ENCODE data around the gene WDR49. TPM values are rescaled to one million over a fixed set of nuclear protein-coding genes. Genes with fewer than 3 reads are reported as not detected.

The WDR49 gene
- total RNA-seq, 1 experiment from 2014 or later: 1.3 TPM

- Mint-ChIP-seq H3K36me3 (ENCODE audit: insufficient read depth in 1 of 3, low read depth in 3 of 3) (peaks cover 0 to 13% (median 3%) of the 10 kb centered on the region in 3 experiments; a peak in 4 of 7 replicates), H3K9me3 (no peaks in the 10 kb centered on the region; a peak in 1 of 5 replicates), H3K27ac (peak overlapping the region in 1 of 3 experiments; percentile 100; a peak in 1 of 7 replicates), H3K4me1 (peaks cover 31 to 36% of the 10 kb centered on the region in 2 experiments), H3K27me3 (ENCODE audit: low read depth) (no peaks in the 10 kb centered on the region), H3K4me3 (no peak overlapping the region)
- no peak overlapping the region for H3K4me2 ChIP-seq (ENCODE audit: insufficient read depth, insufficient read length, low read length)
- H3K4me1 ChIP-seq (ENCODE audit: insufficient read depth, low read length): no peaks in the 10 kb centered on the region; the same call in 1 of the 2 replicates
- H4K91ac ChIP-seq (ENCODE audit: insufficient read length, low read depth, low read length): no peak overlapping the region
- WGBS (ENCODE audit: extremely low coverage, insufficient read length, low lambda C conversion rate): no CpG with 5 or more reads among the region's 1 CpG
- no peaks in the 10 kb centered on the region for H3K79me1 ChIP-seq (ENCODE audit: insufficient read depth, low read depth, low read length, poor library complexity, severe bottlenecking)
- no peak overlapping the region for H2BK12ac ChIP-seq (ENCODE audit: insufficient read length, low read depth, low read length)
- no peak overlapping the region for H3K9ac ChIP-seq (ENCODE audit: extremely low read depth, insufficient read length, low read length)
- no peaks in the 10 kb centered on the region for H4K20me1 ChIP-seq (ENCODE audit: control insufficient read depth, insufficient read depth, insufficient read length)
- no peaks in the 10 kb centered on the region for H3K79me2 ChIP-seq (ENCODE audit: insufficient read depth, low read length)
- no peak overlapping the region for H2BK5ac ChIP-seq (ENCODE audit: insufficient read length, low read length)
- no peak for TF ChIP-seq CTCF (conservative IDR thresholded peaks at IDR 0.05)
- no peak overlapping the region for H3K23ac ChIP-seq (ENCODE audit: insufficient read length, low read depth, low read length)
- no peaks in the 10 kb centered on the region for H3K9me3 ChIP-seq (ENCODE audit: control insufficient read depth, low read depth, low read length)
- H2BK15ac ChIP-seq (ENCODE audit: low read depth, low read length): no peak overlapping the region
- no peaks in the 10 kb centered on the region for H3K27me3 ChIP-seq (ENCODE audit: insufficient read depth, low read length)
- DNase-seq: no peak
- no peak overlapping the region for H3K14ac ChIP-seq (ENCODE audit: insufficient read depth, low read length)
- no peak overlapping the region for H3K56ac ChIP-seq (ENCODE audit: insufficient read length, low read depth, low read length)
- no peak overlapping the region for H4K8ac ChIP-seq (replicated peaks; ENCODE audit: insufficient read length, low read depth, low read length)
- H3T11ph ChIP-seq (ENCODE audit: low read length): no peak overlapping the region
- H2AK5ac ChIP-seq (ENCODE audit: insufficient read length, low read length): no peak overlapping the region
- no peak overlapping the region for H3K4ac ChIP-seq (ENCODE audit: low read depth, low read length)
- no peak overlapping the region for H3K27ac ChIP-seq (ENCODE audit: insufficient read length, low read depth, low read length)
- H2BK20ac ChIP-seq (ENCODE audit: low read depth, low read length, poor library complexity, severe bottlenecking): no peak overlapping the region
- H4K5ac ChIP-seq (ENCODE audit: insufficient read length, low read depth, low read length): no peak overlapping the region
- no peak overlapping the region for H3K18ac ChIP-seq (ENCODE audit: insufficient read length, low read depth, low read length)
- H2AFZ ChIP-seq (ENCODE audit: low read length): no peak overlapping the region
- no peaks in the 10 kb centered on the region for H3K23me2 ChIP-seq (ENCODE audit: insufficient read length, low read depth, low read length, poor library complexity, severe bottlenecking)
- no peak overlapping the region for H2BK120ac ChIP-seq (ENCODE audit: low read depth, low read length, poor library complexity, severe bottlenecking)
These were observed 1.9 kb downstream of the WDR49 start for GRCh38 chr3:167651826-167652225.

Measured in H9 (cell line).